Type B pancreatic cell (in vitro differentiated cells): ENCODE results near the gene SFTPD. TPM values are rescaled to one million over a fixed set of nuclear protein-coding genes. Genes with fewer than 3 reads are reported as not detected.
"Not testable (repeated sequence)": the region's sequence is repeated elsewhere in the genome, so short reads cannot be mapped to it uniquely, and the experiment has no call there.

ENCODE experiments used
- DNase-seq: peaks from one replicate; pipeline ENCODE4 v3.0.0; 2021; ENCODE audit warnings: mixed read lengths; ENCODE audit not compliant: unreplicated experiment; ENCODE audit errors: extremely low spot score
- H3K27ac Mint-ChIP-seq: 2 replicates; pipeline ENCODE4 v1.8.0; 2021; ENCODE audit warnings: mild to moderate bottlenecking, mixed read lengths
- H3K27me3 Mint-ChIP-seq: 2 replicates; pipeline ENCODE4 v1.8.0; 2021; ENCODE audit warnings: mixed read lengths
- H3K36me3 Mint-ChIP-seq: 2 replicates; pipeline ENCODE4 v1.8.0; 2021; ENCODE audit warnings: mixed read lengths
- H3K4me1 Mint-ChIP-seq: one replicate; pipeline ENCODE4 v1.8.0; 2021; ENCODE audit warnings: mixed read lengths; ENCODE audit not compliant: unreplicated experiment
- H3K4me3 Mint-ChIP-seq: 2 replicates; pipeline ENCODE4 v1.8.0; 2021; ENCODE audit warnings: mild to moderate bottlenecking, mixed read lengths
- H3K9me3 Mint-ChIP-seq: 2 replicates; pipeline ENCODE4 v1.8.0; 2021; ENCODE audit warnings: mixed read lengths
- total RNA-seq: library from RNA; stranded (reverse); gene quantifications from 2 replicates; pipeline ENCODE4 v1.2.1, GENCODE V29; 2021; ENCODE audit warnings: low replicate concordance
- TF ChIP-seq, protein P1 (sequence below): fragments of 200-600 bp; sonication (generic); conservative IDR thresholded peaks from 2 replicates; pipeline ENCODE4 v1.5.0; 2021; ENCODE audit warnings: antibody characterized with exemption, mild to moderate bottlenecking

Gene SFTPD
- total RNA-seq, 1 donor from 2014 or later, result 0.24 TPM

GRCh38 chr10:79898597-79899325 lies 50.1 kb downstream of the SFTPD start:
- TF ChIP-seq, protein P1, sequence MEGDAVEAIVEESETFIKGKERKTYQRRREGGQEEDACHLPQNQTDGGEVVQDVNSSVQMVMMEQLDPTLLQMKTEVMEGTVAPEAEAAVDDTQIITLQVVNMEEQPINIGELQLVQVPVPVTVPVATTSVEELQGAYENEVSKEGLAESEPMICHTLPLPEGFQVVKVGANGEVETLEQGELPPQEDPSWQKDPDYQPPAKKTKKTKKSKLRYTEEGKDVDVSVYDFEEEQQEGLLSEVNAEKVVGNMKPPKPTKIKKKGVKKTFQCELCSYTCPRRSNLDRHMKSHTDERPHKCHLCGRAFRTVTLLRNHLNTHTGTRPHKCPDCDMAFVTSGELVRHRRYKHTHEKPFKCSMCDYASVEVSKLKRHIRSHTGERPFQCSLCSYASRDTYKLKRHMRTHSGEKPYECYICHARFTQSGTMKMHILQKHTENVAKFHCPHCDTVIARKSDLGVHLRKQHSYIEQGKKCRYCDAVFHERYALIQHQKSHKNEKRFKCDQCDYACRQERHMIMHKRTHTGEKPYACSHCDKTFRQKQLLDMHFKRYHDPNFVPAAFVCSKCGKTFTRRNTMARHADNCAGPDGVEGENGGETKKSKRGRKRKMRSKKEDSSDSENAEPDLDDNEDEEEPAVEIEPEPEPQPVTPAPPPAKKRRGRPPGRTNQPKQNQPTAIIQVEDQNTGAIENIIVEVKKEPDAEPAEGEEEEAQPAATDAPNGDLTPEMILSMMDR, result no peak
- H3K27ac Mint-ChIP-seq, result no peak overlapping the region
- H3K9me3 Mint-ChIP-seq, result no peaks in the 10 kb centered on the region
- DNase-seq, result no peak
- peaks cover 37% of the 10 kb centered on the region for H3K27me3 Mint-ChIP-seq
- H3K4me1 Mint-ChIP-seq, result no peaks in the 10 kb centered on the region
- H3K4me3 Mint-ChIP-seq, result no peak overlapping the region
- H3K36me3 Mint-ChIP-seq, result no peaks in the 10 kb centered on the region

DNA sequence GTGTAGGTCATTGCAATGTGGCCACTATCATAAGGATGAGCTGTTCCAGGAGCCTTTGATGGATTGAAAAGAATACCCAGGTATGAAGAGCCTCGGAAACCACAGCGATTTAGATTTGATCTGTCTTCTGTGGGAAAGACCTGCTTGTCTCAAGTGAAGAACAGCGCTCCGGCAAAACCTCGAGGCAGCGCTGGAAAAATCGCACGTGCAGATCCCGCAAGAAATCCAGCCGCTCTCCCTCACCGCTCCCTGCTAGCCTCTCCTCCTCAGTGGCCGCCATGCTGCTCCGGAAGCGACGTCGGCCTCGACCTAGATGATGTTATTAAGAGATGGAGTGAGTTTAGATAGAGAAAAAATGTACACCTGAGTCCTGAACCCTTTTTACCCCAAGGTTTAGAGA lies 56.0 kb downstream of the SFTPD start:
- H3K36me3 Mint-ChIP-seq, H3K4me1 Mint-ChIP-seq: not testable (repeated sequence)

DNA sequence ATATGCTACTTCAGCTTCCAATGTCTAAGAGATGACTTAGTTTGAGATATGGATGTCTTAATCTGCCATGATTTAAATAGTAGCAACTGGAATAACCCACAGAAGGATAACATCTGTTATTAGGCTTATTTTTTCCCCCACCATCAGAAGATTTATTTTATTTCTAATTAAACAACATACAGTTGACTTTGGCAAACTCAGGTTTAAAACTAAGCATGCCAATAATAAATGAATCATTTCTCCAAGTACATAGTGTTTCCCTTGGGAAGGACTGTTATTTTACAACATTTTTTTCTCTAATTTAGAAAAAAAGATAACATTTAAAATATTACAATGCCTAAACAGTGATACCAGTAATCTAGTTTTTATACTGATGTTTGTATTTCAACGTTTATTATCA lies 58.4 kb downstream of the SFTPD start:
- Mint-ChIP-seq H3K36me3 (no peaks in the 10 kb centered on the region), H3K4me3 (no peak overlapping the region), H3K27ac (no peak overlapping the region), H3K9me3 (no peaks in the 10 kb centered on the region), H3K27me3 (peaks cover 19% of the 10 kb centered on the region), H3K4me1 (no peaks in the 10 kb centered on the region)
- no peak for DNase-seq
- TF ChIP-seq, protein P1, result no peak

More for the DNA sequence above, 56.0 kb downstream of the SFTPD start:
- not testable (repeated sequence) for H3K27ac Mint-ChIP-seq, H3K4me3 Mint-ChIP-seq, H3K9me3 Mint-ChIP-seq, DNase-seq
- peaks cover 12% of the 10 kb centered on the region for H3K27me3 Mint-ChIP-seq

GRCh38 chr10:79888984-79889383 lies 59.9 kb downstream of the SFTPD start:
- H3K27me3 Mint-ChIP-seq, result peaks cover 23% of the 10 kb centered on the region
- not testable (repeated sequence) for H3K4me1 Mint-ChIP-seq, H3K27ac Mint-ChIP-seq, DNase-seq, H3K4me3 Mint-ChIP-seq, H3K9me3 Mint-ChIP-seq, H3K36me3 Mint-ChIP-seq

Other genes starting within 250 kb of the SFTPD start
- 1.00 and 1.2 TPM in 2 replicates for gene NUTM2B, start 245.9 kb downstream of the SFTPD start, total RNA-seq
- gene NUTM2E, start 122.4 kb downstream of the SFTPD start, total RNA-seq, result 0.86 and 1.7 TPM in 2 replicates
- 31.6 and 39.6 TPM in 2 replicates for gene TMEM254, start 129.6 kb upstream of the SFTPD start, total RNA-seq
- gene PLAC9, start 183.6 kb upstream of the SFTPD start, total RNA-seq, result 8.2 TPM in 1 of 2 replicates, not detected in the other